ENCODE measurements around the gene ZNF555.

The ZNF555 gene

DNA sequence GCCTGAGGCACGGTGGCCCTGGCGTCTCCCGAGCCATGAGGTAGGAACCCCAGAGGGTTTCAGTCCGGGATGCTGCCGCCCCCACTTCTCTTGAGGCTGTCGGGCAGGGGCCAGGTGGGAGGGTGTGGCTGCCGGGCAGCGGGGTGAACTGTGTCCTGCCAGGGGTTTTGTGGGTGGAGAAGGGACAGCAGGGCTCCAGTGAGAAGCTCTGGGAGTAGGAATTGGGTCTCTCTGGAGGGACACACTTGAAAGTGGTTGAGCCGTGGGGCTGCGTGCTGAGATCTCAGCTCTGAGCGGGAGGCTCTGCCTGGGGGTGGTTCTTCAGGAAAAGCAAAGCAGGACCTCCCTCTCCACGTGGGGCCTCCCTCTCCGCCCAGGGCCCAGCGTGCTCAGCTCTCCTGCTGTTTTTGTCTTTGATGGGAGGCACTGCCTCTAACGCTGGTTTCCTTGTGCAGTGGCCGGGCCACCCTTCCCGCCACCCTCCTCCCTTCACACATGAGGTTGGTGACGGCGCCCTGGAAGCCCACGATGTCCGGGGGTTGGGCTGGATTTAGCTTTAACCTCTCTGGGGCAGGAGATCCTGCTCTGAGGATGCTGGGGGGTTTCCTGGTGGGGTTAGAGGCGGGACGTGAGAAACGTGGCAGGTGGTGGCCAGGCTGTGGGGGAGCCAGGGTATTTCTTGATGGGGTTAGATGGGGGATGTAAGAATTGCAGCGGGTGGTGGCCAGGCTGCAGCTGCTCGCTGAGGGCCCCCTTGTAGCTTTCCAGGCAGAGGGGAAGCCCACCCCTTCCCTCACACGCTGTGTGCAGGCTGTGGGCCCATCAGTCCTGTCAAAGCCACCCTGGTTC is 36.9 kb upstream of the ZNF555 start:
- TF ChIP-seq POLR2AphosphoS5 (IDR thresholded peaks at IDR 0.05; ENCODE audit: low read depth, low read length) = no peak
- TF ChIP-seq, protein P1, sequence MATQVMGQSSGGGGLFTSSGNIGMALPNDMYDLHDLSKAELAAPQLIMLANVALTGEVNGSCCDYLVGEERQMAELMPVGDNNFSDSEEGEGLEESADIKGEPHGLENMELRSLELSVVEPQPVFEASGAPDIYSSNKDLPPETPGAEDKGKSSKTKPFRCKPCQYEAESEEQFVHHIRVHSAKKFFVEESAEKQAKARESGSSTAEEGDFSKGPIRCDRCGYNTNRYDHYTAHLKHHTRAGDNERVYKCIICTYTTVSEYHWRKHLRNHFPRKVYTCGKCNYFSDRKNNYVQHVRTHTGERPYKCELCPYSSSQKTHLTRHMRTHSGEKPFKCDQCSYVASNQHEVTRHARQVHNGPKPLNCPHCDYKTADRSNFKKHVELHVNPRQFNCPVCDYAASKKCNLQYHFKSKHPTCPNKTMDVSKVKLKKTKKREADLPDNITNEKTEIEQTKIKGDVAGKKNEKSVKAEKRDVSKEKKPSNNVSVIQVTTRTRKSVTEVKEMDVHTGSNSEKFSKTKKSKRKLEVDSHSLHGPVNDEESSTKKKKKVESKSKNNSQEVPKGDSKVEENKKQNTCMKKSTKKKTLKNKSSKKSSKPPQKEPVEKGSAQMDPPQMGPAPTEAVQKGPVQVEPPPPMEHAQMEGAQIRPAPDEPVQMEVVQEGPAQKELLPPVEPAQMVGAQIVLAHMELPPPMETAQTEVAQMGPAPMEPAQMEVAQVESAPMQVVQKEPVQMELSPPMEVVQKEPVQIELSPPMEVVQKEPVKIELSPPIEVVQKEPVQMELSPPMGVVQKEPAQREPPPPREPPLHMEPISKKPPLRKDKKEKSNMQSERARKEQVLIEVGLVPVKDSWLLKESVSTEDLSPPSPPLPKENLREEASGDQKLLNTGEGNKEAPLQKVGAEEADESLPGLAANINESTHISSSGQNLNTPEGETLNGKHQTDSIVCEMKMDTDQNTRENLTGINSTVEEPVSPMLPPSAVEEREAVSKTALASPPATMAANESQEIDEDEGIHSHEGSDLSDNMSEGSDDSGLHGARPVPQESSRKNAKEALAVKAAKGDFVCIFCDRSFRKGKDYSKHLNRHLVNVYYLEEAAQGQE (IDR thresholded peaks at IDR 0.05; ENCODE audit: insufficient read depth in 1 of 2, low read depth in 2 of 2, low read length in 2 of 2) = no peak

DNA sequence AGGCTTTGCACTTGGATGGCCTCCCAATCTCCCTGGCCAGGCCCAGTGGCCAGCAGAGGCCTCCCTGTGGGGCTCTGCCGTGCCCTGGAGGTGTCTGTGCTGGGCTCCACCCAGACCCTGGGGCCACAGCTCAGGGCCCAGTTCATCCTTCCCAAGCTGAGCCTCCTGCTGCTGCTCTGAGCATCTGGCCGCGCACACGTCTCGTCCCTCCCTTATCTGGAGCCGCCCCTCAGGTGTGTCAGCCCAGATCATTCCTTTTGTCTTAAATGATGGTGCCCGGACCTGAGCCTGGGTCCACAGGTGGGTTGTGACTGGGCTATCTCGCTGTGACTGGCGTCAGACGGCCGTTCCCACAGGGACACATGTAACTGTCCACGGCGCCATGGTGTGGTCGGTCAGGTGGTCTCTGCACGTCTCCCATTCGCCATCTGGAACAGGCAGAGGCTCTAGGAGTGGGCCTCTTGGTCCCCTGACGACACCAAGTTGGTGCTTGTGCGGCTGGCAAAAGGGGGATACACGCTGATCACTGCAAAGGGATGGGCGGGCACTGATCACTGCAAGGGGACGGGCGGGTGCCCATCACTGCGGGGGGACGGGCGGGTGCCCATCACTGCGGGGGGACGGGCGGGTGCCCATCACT is 35.9 kb upstream of the ZNF555 start:
- TF ChIP-seq POLR2AphosphoS5 (IDR thresholded peaks at IDR 0.05; ENCODE audit: low read depth, low read length) (no peak), SIN3A (IDR thresholded peaks at IDR 0.05; ENCODE audit: borderline replicate concordance, insufficient read depth, low read length) (no peak), TAF1 (IDR thresholded peaks at IDR 0.05; ENCODE audit: borderline replicate concordance, insufficient read depth, low read length) (no peak), FOXP2 (optimal IDR thresholded peaks at IDR 0.05; ENCODE audit: borderline replicate concordance, extremely low read depth, extremely low read length, insufficient read depth) (no peak)
- TF ChIP-seq, protein P1 (IDR thresholded peaks at IDR 0.05; ENCODE audit: insufficient read depth in 1 of 2, low read depth in 2 of 2, low read length in 2 of 2) = no peak

DNA sequence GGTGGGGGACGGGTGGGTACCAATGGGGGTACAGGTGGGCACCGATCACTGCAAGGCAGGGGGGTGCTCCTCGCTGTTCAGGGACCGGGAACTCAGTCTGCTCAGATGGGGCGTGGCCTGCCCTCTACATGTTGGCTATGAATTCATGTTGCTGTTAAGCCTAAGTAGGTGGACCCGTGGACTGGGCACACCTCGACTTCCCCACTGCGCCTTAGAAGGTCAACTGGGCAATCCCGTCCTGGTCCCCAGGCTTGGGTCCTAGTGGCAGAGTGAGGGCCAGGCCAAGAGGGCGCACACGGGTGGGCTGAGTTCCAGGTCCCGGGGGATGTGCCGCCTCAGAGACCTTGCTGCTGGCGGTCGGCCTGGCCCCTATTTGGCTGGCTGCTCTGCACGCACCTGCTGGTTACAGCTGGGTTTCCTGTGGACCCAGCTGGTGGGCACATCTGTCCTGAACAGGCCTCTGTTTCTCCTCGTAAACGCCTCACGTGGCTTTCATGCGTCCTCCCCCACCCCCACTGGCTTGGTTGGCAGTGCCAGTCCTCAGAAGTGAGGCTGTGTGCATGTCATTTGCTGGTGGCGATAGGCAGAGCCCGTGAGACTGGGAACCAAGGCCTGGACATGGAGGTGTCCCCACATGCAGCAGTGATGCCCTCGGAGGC is 35.2 kb upstream of the ZNF555 start:
- no peak for TF ChIP-seq TAF1 (IDR thresholded peaks at IDR 0.05; ENCODE audit: borderline replicate concordance, insufficient read depth, low read length)
- TF ChIP-seq, protein P1 (IDR thresholded peaks at IDR 0.05; ENCODE audit: insufficient read depth in 1 of 2, low read depth in 2 of 2, low read length in 2 of 2) = no peak
- no peak for TF ChIP-seq POLR2AphosphoS5 (IDR thresholded peaks at IDR 0.05; ENCODE audit: low read depth, low read length)
- TF ChIP-seq SIN3A (IDR thresholded peaks at IDR 0.05; ENCODE audit: borderline replicate concordance, insufficient read depth, low read length) = no peak
- TF ChIP-seq FOXP2 (optimal IDR thresholded peaks at IDR 0.05; ENCODE audit: borderline replicate concordance, extremely low read depth, extremely low read length, insufficient read depth) = no peak

GRCh38 chr19:2806736-2807378 is 34.4 kb upstream of the ZNF555 start:
- TF ChIP-seq TAF1 (IDR thresholded peaks at IDR 0.05; ENCODE audit: borderline replicate concordance, insufficient read depth, low read length) (no peak), FOXP2 (optimal IDR thresholded peaks at IDR 0.05; ENCODE audit: borderline replicate concordance, extremely low read depth, extremely low read length, insufficient read depth) (no peak), SIN3A (IDR thresholded peaks at IDR 0.05; ENCODE audit: borderline replicate concordance, insufficient read depth, low read length) (no peak), POLR2AphosphoS5 (IDR thresholded peaks at IDR 0.05; ENCODE audit: low read depth, low read length) (no peak)
- TF ChIP-seq, protein P1 (IDR thresholded peaks at IDR 0.05; ENCODE audit: insufficient read depth in 1 of 2, low read depth in 2 of 2, low read length in 2 of 2) = no peak
